ENCODE data around the gene CFAP46.
"Not testable (repeated sequence)": the region's sequence is repeated elsewhere in the genome, so short reads cannot be mapped to it uniquely, and the experiment has no call there.

Gene CFAP46

GRCh38 chr10:132907821-132908620 lies 34.3 kb downstream of the CFAP46 start:
- peak in 5 of 10 donors; percentile 2 to 69 (median 25) for DNase-seq
- intact Hi-C loops (cut with DNase I): no loop called here

- intact Hi-C loops (cut with DNase I): no loop called here
- DNase-seq: peak in 4 of 10 donors; percentile 10 to 67 (median 46)
Measured at GRCh38 chr10:132906836-132907235, 35.5 kb downstream of the CFAP46 start.

- intact Hi-C loops (cut with DNase I): no loop called here
- peak in 5 of 10 donors; percentile 7 to 79 (median 71) for DNase-seq
Measured at GRCh38 chr10:132906106-132906505, 36.3 kb downstream of the CFAP46 start.

- peak in 3 of 10 donors; percentile 22 to 42 (median 34) for DNase-seq
- intact Hi-C loops (cut with DNase I): no loop called here
Measured at GRCh38 chr10:132905661-132906060, 36.7 kb downstream of the CFAP46 start.

- peak in 4 of 10 donors; percentile 3 to 45 (median 42) for DNase-seq
- intact Hi-C loops (cut with DNase I): no loop called here
Measured at GRCh38 chr10:132904814-132905649, 37.3 kb downstream of the CFAP46 start.

GRCh38 chr10:132904181-132904813 lies 38.1 kb downstream of the CFAP46 start:
- intact Hi-C loops (cut with DNase I): no loop called here
- peak in 9 of 10 donors; percentile 26 to 92 (median 54) for DNase-seq

GRCh38 chr10:132902656-132903575 lies 39.5 kb downstream of the CFAP46 start:
- intact Hi-C loops (cut with DNase I): not testable (repeated sequence)
- DNase-seq: peak in 4 of 10 donors; percentile 3 to 56 (median 34)

- DNase-seq: peak in 4 of 10 donors; percentile 1 to 79 (median 36)
- intact Hi-C loops (cut with DNase I): no loop called here
Measured at GRCh38 chr10:132901351-132901750, 41.0 kb downstream of the CFAP46 start.

- intact Hi-C loops (cut with DNase I): no loop called here
- DNase-seq: peak in 4 of 10 donors; percentile 2 to 79 (median 38)
Measured at GRCh38 chr10:132900211-132900756, 42.1 kb downstream of the CFAP46 start.

GRCh38 chr10:132899751-132900065 lies 42.7 kb downstream of the CFAP46 start:
- DNase-seq: peak in 2 of 10 donors; percentile 41 to 50
- intact Hi-C loops (cut with DNase I): no loop called here

- peak in 4 of 10 donors; percentile 3 to 72 (median 48) for DNase-seq
- intact Hi-C loops (cut with DNase I): no loop called here
Measured at GRCh38 chr10:132899054-132899750, 43.2 kb downstream of the CFAP46 start.

GRCh38 chr10:132898391-132899053 lies 43.8 kb downstream of the CFAP46 start:
- intact Hi-C loops (cut with DNase I): no loop called here
- peak in 3 of 10 donors; percentile 23 to 62 (median 46) for DNase-seq

GRCh38 chr10:132897516-132898381 lies 44.6 kb downstream of the CFAP46 start:
- intact Hi-C loops (cut with DNase I): no loop called here
- peak in 3 of 10 donors; percentile 50 to 69 (median 58) for DNase-seq

- peak in 1 of 10 donors; percentile 54 for DNase-seq
- intact Hi-C loops (cut with DNase I): not testable (repeated sequence)
Measured at GRCh38 chr10:132893786-132894185, 48.6 kb downstream of the CFAP46 start.

GRCh38 chr10:132893090-132893489 lies 49.3 kb downstream of the CFAP46 start:
- peak in 3 of 10 donors; percentile 8 to 46 (median 13) for DNase-seq

GRCh38 chr10:132892004-132892403 lies 50.4 kb downstream of the CFAP46 start:
- peak in 2 of 10 donors; percentile 16 to 29 for DNase-seq
- intact Hi-C loops (cut with DNase I): no loop called here

More at GRCh38 chr10:132893090-132893489, 49.3 kb downstream of the CFAP46 start:
- intact Hi-C loops (cut with DNase I): no loop called here

- peak in 1 of 10 donors; percentile 12 for DNase-seq
- intact Hi-C loops (cut with DNase I): no loop called here
Measured at GRCh38 chr10:132891368-132891767, 51.0 kb downstream of the CFAP46 start.
